Measurements from ENCODE around the gene CSNK1G3. TPM values are rescaled to one million over a fixed set of nuclear protein-coding genes. Genes with fewer than 3 reads are reported as not detected.
A peak's percentile ranks its signal among the peaks of the same experiment; 100 is the strongest.

CSNK1G3 gene
- polyA plus RNA-seq, 1 experiment, result 9.8 TPM

DNA sequence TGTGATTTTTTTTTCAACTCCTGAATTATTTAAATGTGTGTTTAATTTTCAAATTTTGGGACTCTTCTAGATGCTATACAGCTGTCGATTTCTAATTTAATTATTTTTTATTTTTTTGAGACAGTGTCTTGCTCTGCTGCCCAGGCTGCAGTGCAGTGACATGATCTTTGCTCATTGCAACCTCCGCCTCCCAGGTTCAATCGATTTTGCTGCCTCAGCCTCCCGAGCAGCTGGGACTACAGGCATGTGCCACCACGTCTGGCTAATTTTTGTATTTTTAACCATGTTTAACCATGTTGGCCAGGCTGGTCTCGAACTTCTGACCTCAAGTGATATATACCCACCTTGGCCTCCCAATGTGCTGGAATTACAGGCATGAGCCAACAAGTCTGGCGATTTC lies 28.6 kb downstream of the CSNK1G3 start:
- H3K36me3 ChIP-seq (ENCODE audit: control insufficient read depth, insufficient read depth, low read length), result no peaks in the 10 kb centered on the region
- H3K27me3 ChIP-seq (ENCODE audit: control insufficient read depth, insufficient read depth, low read length), result no peaks in the 10 kb centered on the region
- CTCF ChIA-PET, result interaction anchor here (0.7 to 0.9 kb wide), 2 partner anchors 10 to 18 kb away, joined by 3 read pairs; no protein-coding TSS in a partner anchor
- POLR2A ChIA-PET, result no interaction called here
- TF ChIP-seq, protein P1, sequence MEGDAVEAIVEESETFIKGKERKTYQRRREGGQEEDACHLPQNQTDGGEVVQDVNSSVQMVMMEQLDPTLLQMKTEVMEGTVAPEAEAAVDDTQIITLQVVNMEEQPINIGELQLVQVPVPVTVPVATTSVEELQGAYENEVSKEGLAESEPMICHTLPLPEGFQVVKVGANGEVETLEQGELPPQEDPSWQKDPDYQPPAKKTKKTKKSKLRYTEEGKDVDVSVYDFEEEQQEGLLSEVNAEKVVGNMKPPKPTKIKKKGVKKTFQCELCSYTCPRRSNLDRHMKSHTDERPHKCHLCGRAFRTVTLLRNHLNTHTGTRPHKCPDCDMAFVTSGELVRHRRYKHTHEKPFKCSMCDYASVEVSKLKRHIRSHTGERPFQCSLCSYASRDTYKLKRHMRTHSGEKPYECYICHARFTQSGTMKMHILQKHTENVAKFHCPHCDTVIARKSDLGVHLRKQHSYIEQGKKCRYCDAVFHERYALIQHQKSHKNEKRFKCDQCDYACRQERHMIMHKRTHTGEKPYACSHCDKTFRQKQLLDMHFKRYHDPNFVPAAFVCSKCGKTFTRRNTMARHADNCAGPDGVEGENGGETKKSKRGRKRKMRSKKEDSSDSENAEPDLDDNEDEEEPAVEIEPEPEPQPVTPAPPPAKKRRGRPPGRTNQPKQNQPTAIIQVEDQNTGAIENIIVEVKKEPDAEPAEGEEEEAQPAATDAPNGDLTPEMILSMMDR (IDR thresholded peaks at IDR 0.05; ENCODE audit: insufficient read depth, low read depth, low read length), result no peak
- no peak for DNase-seq (ENCODE audit: low read depth)
- no peak overlapping the region for H3K4me3 ChIP-seq (ENCODE audit: low read depth, low read length)

DNA sequence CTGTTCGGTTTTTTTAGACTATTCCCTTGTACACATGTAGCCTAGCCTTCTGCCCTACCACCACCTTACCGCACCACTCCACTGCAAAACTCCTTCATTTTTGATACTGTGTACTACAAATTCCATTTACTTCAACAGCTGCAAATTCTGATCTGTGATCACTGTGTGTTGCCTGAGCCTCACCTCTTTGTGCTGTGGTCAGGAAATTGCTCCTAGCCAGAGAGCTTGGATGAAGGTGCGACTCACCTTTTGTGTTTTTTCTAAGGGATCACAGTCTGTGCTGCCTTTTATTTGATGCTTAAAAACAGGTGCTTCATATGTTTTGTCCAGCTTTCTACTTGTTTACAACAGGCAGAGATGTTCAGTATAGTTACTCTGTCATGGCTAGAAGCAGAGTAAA lies 31.5 kb downstream of the CSNK1G3 start:
- ChIA-PET CTCF (interaction anchor here (0.8 kb wide), 1 partner anchor 26 kb away, joined by 3 read pairs; no protein-coding TSS in a partner anchor), POLR2A (interaction anchor here (0.6 kb wide), 1 partner anchor 32 kb away, joined by 3 read pairs; the partner anchor contains the start of gene CSNK1G3)
- TF ChIP-seq, protein P1 (IDR thresholded peaks at IDR 0.05; ENCODE audit: insufficient read depth, low read depth, low read length), result no peak
- H3K27me3 ChIP-seq (ENCODE audit: control insufficient read depth, insufficient read depth, low read length), result no peaks in the 10 kb centered on the region
- no peak overlapping the region for H3K4me3 ChIP-seq (ENCODE audit: low read depth, low read length)
- no peaks in the 10 kb centered on the region for H3K36me3 ChIP-seq (ENCODE audit: control insufficient read depth, insufficient read depth, low read length)
- no peak for DNase-seq (ENCODE audit: low read depth)

DNA sequence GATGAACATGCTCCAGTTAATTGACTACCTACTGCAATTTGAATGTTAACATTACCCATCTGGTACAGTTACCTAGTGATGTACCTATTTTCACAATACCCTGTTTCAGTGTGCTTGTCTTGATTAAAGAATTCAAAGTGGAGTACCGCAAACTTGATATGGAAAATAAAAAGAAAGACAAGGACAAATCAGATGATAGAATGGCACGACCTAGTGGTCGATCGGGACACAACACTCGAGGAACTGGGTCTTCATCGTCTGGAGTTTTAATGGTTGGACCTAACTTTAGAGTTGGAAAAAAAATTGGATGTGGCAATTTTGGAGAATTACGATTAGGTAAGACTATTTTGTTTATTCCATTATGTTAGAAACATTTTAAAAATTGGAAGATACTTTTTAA lies 33.5 kb downstream of the CSNK1G3 start:
- DNase-seq (ENCODE audit: low read depth), result no peak
- no peaks in the 10 kb centered on the region for H3K36me3 ChIP-seq (ENCODE audit: control insufficient read depth, insufficient read depth, low read length)
- POLR2A ChIA-PET, result no interaction called here
- H3K27me3 ChIP-seq (ENCODE audit: control insufficient read depth, insufficient read depth, low read length), result no peaks in the 10 kb centered on the region
- TF ChIP-seq, protein P1 (IDR thresholded peaks at IDR 0.05; ENCODE audit: insufficient read depth, low read depth, low read length), result peak; percentile 36; the same call in 1 of the 2 replicates
- H3K4me3 ChIP-seq (ENCODE audit: low read depth, low read length), result no peak overlapping the region
- CTCF ChIA-PET, result interaction anchor here (1.2 kb wide), 1 partner anchor 122 kb away, joined by 4 read pairs; the partner anchor contains the start of gene CEP120

DNA sequence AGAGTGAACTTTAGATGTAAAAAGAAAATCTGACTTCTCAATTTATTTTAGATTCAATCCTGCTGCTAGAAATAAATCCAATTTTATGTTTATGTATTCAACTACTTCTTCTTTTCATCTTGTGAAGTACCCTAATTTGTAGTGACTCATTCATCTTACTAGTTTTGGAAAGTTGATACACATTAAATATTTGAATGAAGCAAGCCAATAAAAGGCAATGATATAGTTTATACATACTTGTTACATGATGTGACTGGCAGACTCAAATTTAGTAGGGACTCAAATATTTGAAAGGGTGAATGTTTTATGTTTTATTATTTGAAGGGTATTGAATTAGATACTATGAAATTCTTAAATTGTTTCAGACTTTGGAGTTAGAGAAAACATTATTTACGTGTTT lies 34.7 kb downstream of the CSNK1G3 start:
- ChIA-PET POLR2A (no interaction called here), CTCF (interaction anchor here (1.2 kb wide), 1 partner anchor 123 kb away, joined by 4 read pairs; the partner anchor contains the start of gene CEP120)
- no peaks in the 10 kb centered on the region for H3K36me3 ChIP-seq (ENCODE audit: control insufficient read depth, insufficient read depth, low read length)
- TF ChIP-seq, protein P1 (IDR thresholded peaks at IDR 0.05; ENCODE audit: insufficient read depth, low read depth, low read length), result no peak
- DNase-seq (ENCODE audit: low read depth), result no peak
- no peak overlapping the region for H3K4me3 ChIP-seq (ENCODE audit: low read depth, low read length)
- no peaks in the 10 kb centered on the region for H3K27me3 ChIP-seq (ENCODE audit: control insufficient read depth, insufficient read depth, low read length)

DNA sequence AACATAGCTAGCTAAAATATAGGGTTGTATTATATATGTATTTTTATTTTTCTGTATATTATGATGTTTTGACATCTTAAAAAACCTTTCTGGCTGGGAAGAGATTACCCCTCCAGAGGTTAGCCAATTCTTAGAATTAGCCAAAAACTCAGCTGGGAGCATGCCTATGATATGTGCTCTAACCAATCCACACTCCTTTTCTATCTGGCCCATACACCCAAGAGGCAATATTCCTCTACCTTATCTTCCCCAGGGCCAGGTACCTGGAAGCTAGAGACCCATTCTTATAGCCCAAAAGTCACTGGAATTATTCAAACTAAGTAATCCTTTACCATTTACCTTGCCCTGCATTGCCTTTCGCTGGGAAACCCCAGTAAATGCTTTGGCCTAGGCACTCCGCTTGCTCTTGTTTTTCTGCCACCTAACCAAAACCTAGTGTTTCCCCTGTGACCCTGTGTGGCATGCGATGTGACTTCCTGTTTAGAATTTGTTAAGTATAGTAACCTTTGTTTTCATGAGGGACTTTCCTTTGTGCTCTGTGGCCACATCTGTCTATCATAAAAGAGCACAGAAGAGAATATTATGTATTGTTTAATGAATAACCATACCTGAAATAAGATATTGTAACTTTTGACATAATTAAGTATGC lies 37.4 kb downstream of the CSNK1G3 start:
- no peaks in the 10 kb centered on the region for H3K36me3 ChIP-seq (ENCODE audit: control insufficient read depth, insufficient read depth, low read length)

More for the DNA sequence above, 37.4 kb downstream of the CSNK1G3 start:
- DNase-seq (ENCODE audit: low read depth), result no peak
- TF ChIP-seq, protein P1 (IDR thresholded peaks at IDR 0.05; ENCODE audit: insufficient read depth, low read depth, low read length), result no peak
- no peaks in the 10 kb centered on the region for H3K27me3 ChIP-seq (ENCODE audit: control insufficient read depth, insufficient read depth, low read length)
- ChIA-PET CTCF (interaction anchor here (0.8 kb wide), 1 partner anchor 11 kb away, joined by 4 read pairs; no protein-coding TSS in a partner anchor), POLR2A (no interaction called here)
- no peak overlapping the region for H3K4me3 ChIP-seq (ENCODE audit: low read depth, low read length)

All from BJ (cell line).